Natural killer cell (primary cell): Measurements from ENCODE around the gene PLIN5. TPM values are rescaled to one million over a fixed set of nuclear protein-coding genes. Genes with fewer than 3 reads are reported as not detected.

ENCODE experiments used
- ATAC-seq, 3 donors: fragments of 150-1000 bp in 2 of 3; fragments of 200-7000 bp in 1 of 3; cut with Tn5 transposase; 1 replicate in 1 of 3; 2 replicates in 2 of 3; pipeline ENCODE4 v1.10.0; 2021; ENCODE audit warnings: mild to moderate bottlenecking in 2 of 3, moderate library complexity in 2 of 3
- DNase-seq, 2 donors: peaks; one replicate each; pipeline versions ENCODE4 v3.0.0 to v3.0.0-alpha.2; 2013 to 2021; ENCODE audit warnings: mixed read lengths in 1 of 2
- H3K27ac ChIP-seq: one replicate; pipeline ENCODE4 v1.5.1; 2013; ENCODE audit warnings: mild to moderate bottlenecking, low read length
- H3K27me3 ChIP-seq: one replicate; pipeline ENCODE4 v1.6.1; 2013; ENCODE audit warnings: low read length; ENCODE audit not compliant: control insufficient read depth, insufficient read depth
- H3K36me3 ChIP-seq: one replicate; pipeline ENCODE4 v1.6.1; 2013; ENCODE audit warnings: low read length; ENCODE audit not compliant: control insufficient read depth, insufficient read depth
- H3K4me1 ChIP-seq: one replicate; pipeline ENCODE4 v1.6.1; 2013; ENCODE audit warnings: low read length; ENCODE audit not compliant: control insufficient read depth, insufficient read depth
- H3K4me3 ChIP-seq: one replicate; pipeline ENCODE4 v1.5.1; 2013; ENCODE audit warnings: low read length
- H3K9me3 ChIP-seq: one replicate; pipeline ENCODE4 v1.6.1; 2013; ENCODE audit warnings: low read length; ENCODE audit not compliant: control insufficient read depth, insufficient read depth
- H3K27ac Mint-ChIP-seq, 2 donors: one replicate each; pipeline ENCODE4 v1.8.0; 2022; ENCODE audit warnings: mild to moderate bottlenecking in 2 of 2, mixed read lengths in 2 of 2, moderate library complexity in 1 of 2
- H3K27me3 Mint-ChIP-seq, 2 donors: one replicate each; pipeline ENCODE4 v1.8.0; 2022; ENCODE audit warnings: low read depth in 2 of 2, mixed read lengths in 2 of 2
- H3K36me3 Mint-ChIP-seq: one replicate; pipeline ENCODE4 v1.8.0; 2022; ENCODE audit warnings: mixed read lengths
- H3K4me1 Mint-ChIP-seq, 2 donors: one replicate each; pipeline ENCODE4 v1.8.0; 2022; ENCODE audit warnings: mixed read lengths in 2 of 2
- H3K4me3 Mint-ChIP-seq: one replicate; pipeline ENCODE4 v1.8.0; 2022; ENCODE audit warnings: mild to moderate bottlenecking, moderate library complexity, mixed read lengths
- H3K9me3 Mint-ChIP-seq, 2 donors: one replicate each; pipeline ENCODE4 v1.8.0; 2022; ENCODE audit warnings: mixed read lengths in 2 of 2
- CTCF ChIP-seq: fragments of 200-600 bp; IDR thresholded peaks from one replicate; pipeline ENCODE4 v1.8.0; 2022; ENCODE audit warnings: antibody characterized with exemption
- WGBS: methylation state at CpG from one replicate; pipeline ENCODE4 v1.1.7; 2013; ENCODE audit warnings: missing lambda C conversion rate; ENCODE audit not compliant: insufficient coverage; 5-methylcytosine and 5-hydroxymethylcytosine counted together
- intact Hi-C: fragments of 100-400 bp; cut with micrococcal nuclease; formaldehyde crosslinking; loops from one replicate; pipeline ENCODE4 v1.14.2; 2022
- total RNA-seq, 4 donors: library from RNA; stranded (reverse); fragments of 120-200 nt in 1 of 4; gene quantifications; one replicate each; pipeline versions ENCODE4 v1.2.3 to v1.2.4, GENCODE V29; 2013 to 2022

Gene PLIN5
- total RNA-seq, 3 donors from 2014 or later (not counting 1 experiment from before 2014, with no cell fraction given) = 0.65 TPM; not detected in 2

DNA sequence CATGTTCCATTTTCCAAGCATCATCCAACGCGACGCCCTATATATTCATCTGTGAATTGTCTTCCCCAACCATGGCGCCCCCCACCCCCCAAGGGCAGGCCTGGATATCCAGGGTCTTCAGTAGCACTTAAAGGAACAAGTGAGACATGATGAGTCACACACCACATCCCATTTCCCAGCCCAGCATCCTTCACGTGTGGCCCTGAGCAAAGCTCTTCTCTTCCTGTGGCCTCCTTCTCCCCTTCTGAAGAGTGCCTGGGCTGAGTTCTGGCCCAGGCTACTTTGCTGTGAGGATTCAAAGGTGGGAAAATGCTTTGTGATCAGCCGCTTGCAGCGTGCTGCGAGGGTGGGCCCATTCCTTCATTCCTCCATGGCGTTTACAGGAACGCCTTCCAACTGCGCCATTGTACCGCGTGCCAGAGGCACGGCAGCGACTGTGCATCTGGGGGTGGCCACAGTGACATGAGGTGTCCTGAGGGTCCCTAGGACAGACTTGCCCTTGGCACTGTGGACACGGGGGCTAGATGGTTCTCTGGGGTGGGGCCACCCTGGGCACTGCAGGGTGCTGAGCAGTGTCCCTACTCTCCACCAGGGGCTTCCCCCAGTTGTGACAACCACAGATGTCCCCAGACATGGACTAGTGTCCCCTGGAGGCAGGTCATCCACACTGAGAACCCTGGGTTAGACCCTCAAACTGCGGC is 28.4 kb downstream of the PLIN5 start:
- Mint-ChIP-seq H3K4me1 (peaks cover 6 to 12% of the 10 kb centered on the region in 2 donors), H3K27ac (peak overlapping the region in 1 of 2 donors; percentile 50), H3K36me3 (no peaks in the 10 kb centered on the region), H3K9me3 (no peaks in the 10 kb centered on the region), H3K4me3 (no peak overlapping the region), H3K27me3 (no peaks in the 10 kb centered on the region)
- Histone ChIP-seq H3K27me3 (no peaks in the 10 kb centered on the region), H3K9me3 (no peaks in the 10 kb centered on the region), H3K4me3 (no peak overlapping the region), H3K4me1 (no peaks in the 10 kb centered on the region), H3K36me3 (peaks cover 2% of the 10 kb centered on the region), H3K27ac (no peak overlapping the region)
- intact Hi-C loops = no loop called here
- no peak for TF ChIP-seq CTCF
- ATAC-seq = no peak
- 90% methylated on average over 17 of the region's 17 CpGs for WGBS
- no peak for DNase-seq

DNA sequence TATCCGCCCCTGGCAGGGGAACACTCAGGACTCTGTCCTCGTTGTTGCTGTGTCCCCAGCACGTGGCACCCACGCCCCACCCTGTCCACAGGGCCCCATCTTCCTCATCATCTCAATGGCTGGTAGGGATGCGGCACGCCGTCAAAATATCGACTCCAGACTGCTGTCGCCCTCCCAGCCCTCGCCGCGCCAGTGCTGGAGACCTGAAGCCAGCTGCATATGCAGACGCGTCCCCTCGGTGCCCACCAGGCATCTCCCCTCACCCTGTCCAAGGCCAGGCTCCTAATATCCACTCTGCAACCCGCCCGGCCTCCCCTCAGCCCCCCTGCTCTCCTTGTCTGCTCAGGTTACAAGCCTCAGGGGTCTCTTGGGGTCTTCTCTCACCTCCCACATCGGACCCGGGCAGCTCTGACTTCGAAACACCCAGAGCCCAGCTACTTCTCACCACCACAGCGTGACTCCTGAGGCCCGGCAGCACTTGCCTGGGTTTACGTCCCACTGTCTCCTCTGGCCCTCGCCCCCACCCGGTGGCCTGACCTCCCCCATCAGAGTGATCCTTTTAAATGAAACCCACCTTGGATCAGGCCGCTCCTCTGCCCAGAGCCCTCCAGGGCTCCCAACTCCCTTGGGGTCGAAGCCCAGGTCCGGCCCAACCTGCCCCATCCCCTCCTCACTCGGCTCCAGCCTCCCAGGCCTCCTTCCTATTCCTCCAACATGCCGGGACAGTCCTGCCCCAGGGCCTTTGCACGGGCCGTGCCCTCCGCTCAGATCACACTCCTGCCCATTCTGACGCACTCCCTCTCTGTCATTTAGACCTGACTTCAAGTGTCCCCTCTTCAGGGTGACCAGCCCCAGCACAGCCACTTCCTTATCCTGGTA is 29.2 kb downstream of the PLIN5 start:
- H3K4me1 ChIP-seq = no peaks in the 10 kb centered on the region
- no peaks in the 10 kb centered on the region for H3K9me3 Mint-ChIP-seq
- no peak for TF ChIP-seq CTCF
- DNase-seq = no peak
- no peak overlapping the region for H3K4me3 ChIP-seq
- no peak for ATAC-seq
- H3K4me1 Mint-ChIP-seq = peaks cover 6 to 12% of the 10 kb centered on the region in 2 donors
- H3K27me3 Mint-ChIP-seq = no peaks in the 10 kb centered on the region
- WGBS = 97% methylated on average over 34 of the region's 34 CpGs
- peak overlapping the region in 1 of 2 donors; percentile 50 for H3K27ac Mint-ChIP-seq
- H3K27me3 ChIP-seq = no peaks in the 10 kb centered on the region
- H3K27ac ChIP-seq = no peak overlapping the region
- no peaks in the 10 kb centered on the region for H3K36me3 Mint-ChIP-seq
- no peaks in the 10 kb centered on the region for H3K9me3 ChIP-seq
- intact Hi-C loops = no loop called here
- peaks cover 2% of the 10 kb centered on the region for H3K36me3 ChIP-seq
- H3K4me3 Mint-ChIP-seq = no peak overlapping the region

GRCh38 chr19:4504891-4505569 is 30.0 kb downstream of the PLIN5 start:
- Mint-ChIP-seq H3K27ac (no peak overlapping the region), H3K27me3 (no peaks in the 10 kb centered on the region), H3K36me3 (no peaks in the 10 kb centered on the region), H3K4me3 (no peak overlapping the region), H3K4me1 (peaks cover 6 to 12% of the 10 kb centered on the region in 2 donors), H3K9me3 (no peaks in the 10 kb centered on the region)
- no peaks in the 10 kb centered on the region for H3K9me3 ChIP-seq
- intact Hi-C loops = no loop called here
- H3K4me3 ChIP-seq = no peak overlapping the region
- H3K27ac ChIP-seq = no peak overlapping the region
- peaks cover 2% of the 10 kb centered on the region for H3K36me3 ChIP-seq
- H3K4me1 ChIP-seq = no peaks in the 10 kb centered on the region
- no peak for TF ChIP-seq CTCF
- H3K27me3 ChIP-seq = no peaks in the 10 kb centered on the region
- 82% methylated on average over 14 of the region's 15 CpGs for WGBS
- ATAC-seq = no peak
- no peak for DNase-seq
